ENCODE data around the gene SPRED3.

DNA sequence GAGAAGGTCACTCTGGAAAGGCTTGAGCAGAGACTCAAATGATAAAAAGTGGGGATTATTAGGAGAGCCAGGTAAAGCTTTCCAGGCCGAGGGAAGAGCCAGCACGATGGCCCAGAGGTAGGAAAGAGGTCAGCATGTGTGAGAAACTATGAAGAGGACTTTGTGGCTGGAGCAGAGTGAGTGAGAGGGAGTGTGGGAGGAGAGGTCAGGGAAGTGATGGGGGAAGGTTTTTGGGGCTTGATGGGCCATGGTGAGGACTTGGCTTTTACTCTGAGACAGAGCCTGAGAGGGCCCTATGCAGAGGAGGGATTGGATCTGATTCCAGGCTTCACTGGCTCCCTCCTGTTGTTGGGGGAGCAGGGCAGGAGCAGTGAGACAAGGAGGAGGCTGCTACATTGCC is 47.6 kb upstream of the SPRED3 start:
- TF ChIP-seq, protein P1, sequence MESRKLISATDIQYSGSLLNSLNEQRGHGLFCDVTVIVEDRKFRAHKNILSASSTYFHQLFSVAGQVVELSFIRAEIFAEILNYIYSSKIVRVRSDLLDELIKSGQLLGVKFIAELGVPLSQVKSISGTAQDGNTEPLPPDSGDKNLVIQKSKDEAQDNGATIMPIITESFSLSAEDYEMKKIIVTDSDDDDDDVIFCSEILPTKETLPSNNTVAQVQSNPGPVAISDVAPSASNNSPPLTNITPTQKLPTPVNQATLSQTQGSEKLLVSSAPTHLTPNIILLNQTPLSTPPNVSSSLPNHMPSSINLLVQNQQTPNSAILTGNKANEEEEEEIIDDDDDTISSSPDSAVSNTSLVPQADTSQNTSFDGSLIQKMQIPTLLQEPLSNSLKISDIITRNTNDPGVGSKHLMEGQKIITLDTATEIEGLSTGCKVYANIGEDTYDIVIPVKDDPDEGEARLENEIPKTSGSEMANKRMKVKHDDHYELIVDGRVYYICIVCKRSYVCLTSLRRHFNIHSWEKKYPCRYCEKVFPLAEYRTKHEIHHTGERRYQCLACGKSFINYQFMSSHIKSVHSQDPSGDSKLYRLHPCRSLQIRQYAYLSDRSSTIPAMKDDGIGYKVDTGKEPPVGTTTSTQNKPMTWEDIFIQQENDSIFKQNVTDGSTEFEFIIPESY (CRISPR knock-in tag; IDR thresholded peaks at IDR 0.05): no peak
- no peak for TF ChIP-seq ZFP1 (CRISPR knock-in tag; IDR thresholded peaks at IDR 0.05)
- no peak for TF ChIP-seq CBX3 (IDR thresholded peaks at IDR 0.05; ENCODE audit: borderline replicate concordance in 1 of 2, low read length in 2 of 2)
- TF ChIP-seq FOXA1 (IDR thresholded peaks at IDR 0.05; ENCODE audit: borderline replicate concordance): no peak
- TF ChIP-seq YY1 (IDR thresholded peaks at IDR 0.05; ENCODE audit: borderline replicate concordance in 1 of 3, control insufficient read depth in 1 of 3, extremely low read depth in 1 of 3, insufficient read depth in 3 of 3, insufficient read length in 1 of 3, insufficient replicate concordance in 2 of 3, low read depth in 1 of 3, low read length in 2 of 3): no peak
- no peak for TF ChIP-seq ZNF639 (CRISPR knock-in tag; conservative IDR thresholded peaks at IDR 0.05 in 1 of 2, IDR thresholded peaks at IDR 0.05 in 1 of 2)
- no peak for TF ChIP-seq CHCHD3 (CRISPR knock-in tag; IDR thresholded peaks at IDR 0.05)
- TF ChIP-seq, protein P2, sequence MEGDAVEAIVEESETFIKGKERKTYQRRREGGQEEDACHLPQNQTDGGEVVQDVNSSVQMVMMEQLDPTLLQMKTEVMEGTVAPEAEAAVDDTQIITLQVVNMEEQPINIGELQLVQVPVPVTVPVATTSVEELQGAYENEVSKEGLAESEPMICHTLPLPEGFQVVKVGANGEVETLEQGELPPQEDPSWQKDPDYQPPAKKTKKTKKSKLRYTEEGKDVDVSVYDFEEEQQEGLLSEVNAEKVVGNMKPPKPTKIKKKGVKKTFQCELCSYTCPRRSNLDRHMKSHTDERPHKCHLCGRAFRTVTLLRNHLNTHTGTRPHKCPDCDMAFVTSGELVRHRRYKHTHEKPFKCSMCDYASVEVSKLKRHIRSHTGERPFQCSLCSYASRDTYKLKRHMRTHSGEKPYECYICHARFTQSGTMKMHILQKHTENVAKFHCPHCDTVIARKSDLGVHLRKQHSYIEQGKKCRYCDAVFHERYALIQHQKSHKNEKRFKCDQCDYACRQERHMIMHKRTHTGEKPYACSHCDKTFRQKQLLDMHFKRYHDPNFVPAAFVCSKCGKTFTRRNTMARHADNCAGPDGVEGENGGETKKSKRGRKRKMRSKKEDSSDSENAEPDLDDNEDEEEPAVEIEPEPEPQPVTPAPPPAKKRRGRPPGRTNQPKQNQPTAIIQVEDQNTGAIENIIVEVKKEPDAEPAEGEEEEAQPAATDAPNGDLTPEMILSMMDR (IDR thresholded peaks at IDR 0.05 in 2 of 3, conservative IDR thresholded peaks at IDR 0.05 in 1 of 3; ENCODE audit: insufficient read depth in 2 of 3, low read depth in 1 of 3, low read length in 3 of 3): no peak
- TF ChIP-seq JUND (IDR thresholded peaks at IDR 0.05; ENCODE audit: borderline replicate concordance, low read depth, low read length): no peak
- no peak for TF ChIP-seq JUND (tag; IDR thresholded peaks at IDR 0.05; ENCODE audit: borderline replicate concordance, low read depth, low read length)
- TF ChIP-seq SIN3A (IDR thresholded peaks at IDR 0.05; ENCODE audit: borderline replicate concordance in 2 of 2, control insufficient read depth in 1 of 2, low read depth in 2 of 2, low read length in 2 of 2): no peak
- TF ChIP-seq POLR2A (conservative IDR thresholded peaks at IDR 0.05): no peak
- TF ChIP-seq, protein P3, sequence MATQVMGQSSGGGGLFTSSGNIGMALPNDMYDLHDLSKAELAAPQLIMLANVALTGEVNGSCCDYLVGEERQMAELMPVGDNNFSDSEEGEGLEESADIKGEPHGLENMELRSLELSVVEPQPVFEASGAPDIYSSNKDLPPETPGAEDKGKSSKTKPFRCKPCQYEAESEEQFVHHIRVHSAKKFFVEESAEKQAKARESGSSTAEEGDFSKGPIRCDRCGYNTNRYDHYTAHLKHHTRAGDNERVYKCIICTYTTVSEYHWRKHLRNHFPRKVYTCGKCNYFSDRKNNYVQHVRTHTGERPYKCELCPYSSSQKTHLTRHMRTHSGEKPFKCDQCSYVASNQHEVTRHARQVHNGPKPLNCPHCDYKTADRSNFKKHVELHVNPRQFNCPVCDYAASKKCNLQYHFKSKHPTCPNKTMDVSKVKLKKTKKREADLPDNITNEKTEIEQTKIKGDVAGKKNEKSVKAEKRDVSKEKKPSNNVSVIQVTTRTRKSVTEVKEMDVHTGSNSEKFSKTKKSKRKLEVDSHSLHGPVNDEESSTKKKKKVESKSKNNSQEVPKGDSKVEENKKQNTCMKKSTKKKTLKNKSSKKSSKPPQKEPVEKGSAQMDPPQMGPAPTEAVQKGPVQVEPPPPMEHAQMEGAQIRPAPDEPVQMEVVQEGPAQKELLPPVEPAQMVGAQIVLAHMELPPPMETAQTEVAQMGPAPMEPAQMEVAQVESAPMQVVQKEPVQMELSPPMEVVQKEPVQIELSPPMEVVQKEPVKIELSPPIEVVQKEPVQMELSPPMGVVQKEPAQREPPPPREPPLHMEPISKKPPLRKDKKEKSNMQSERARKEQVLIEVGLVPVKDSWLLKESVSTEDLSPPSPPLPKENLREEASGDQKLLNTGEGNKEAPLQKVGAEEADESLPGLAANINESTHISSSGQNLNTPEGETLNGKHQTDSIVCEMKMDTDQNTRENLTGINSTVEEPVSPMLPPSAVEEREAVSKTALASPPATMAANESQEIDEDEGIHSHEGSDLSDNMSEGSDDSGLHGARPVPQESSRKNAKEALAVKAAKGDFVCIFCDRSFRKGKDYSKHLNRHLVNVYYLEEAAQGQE (IDR thresholded peaks at IDR 0.05; ENCODE audit: borderline replicate concordance): no peak
- TF ChIP-seq, protein P3 (CRISPR knock-in tag; IDR thresholded peaks at IDR 0.05; ENCODE audit: low read depth): no peak
- no peak for TF ChIP-seq ZFP30 (CRISPR knock-in tag; IDR thresholded peaks at IDR 0.05; ENCODE audit: borderline replicate concordance)
- TF ChIP-seq TCF7L2 (IDR thresholded peaks at IDR 0.05; ENCODE audit: low read depth, low read length): no peak
